ENCODE measurements around the gene CLASRP.

GRCh38 chr19:45107621-45108150, 68.8 kb downstream of the CLASRP start:
- TF ChIP-seq, protein P1, sequence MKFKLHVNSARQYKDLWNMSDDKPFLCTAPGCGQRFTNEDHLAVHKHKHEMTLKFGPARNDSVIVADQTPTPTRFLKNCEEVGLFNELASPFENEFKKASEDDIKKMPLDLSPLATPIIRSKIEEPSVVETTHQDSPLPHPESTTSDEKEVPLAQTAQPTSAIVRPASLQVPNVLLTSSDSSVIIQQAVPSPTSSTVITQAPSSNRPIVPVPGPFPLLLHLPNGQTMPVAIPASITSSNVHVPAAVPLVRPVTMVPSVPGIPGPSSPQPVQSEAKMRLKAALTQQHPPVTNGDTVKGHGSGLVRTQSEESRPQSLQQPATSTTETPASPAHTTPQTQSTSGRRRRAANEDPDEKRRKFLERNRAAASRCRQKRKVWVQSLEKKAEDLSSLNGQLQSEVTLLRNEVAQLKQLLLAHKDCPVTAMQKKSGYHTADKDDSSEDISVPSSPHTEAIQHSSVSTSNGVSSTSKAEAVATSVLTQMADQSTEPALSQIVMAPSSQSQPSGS (CRISPR knock-in tag; IDR thresholded peaks at IDR 0.05; ENCODE audit: borderline replicate concordance, low read depth), result no peak
- TF ChIP-seq, protein P2, sequence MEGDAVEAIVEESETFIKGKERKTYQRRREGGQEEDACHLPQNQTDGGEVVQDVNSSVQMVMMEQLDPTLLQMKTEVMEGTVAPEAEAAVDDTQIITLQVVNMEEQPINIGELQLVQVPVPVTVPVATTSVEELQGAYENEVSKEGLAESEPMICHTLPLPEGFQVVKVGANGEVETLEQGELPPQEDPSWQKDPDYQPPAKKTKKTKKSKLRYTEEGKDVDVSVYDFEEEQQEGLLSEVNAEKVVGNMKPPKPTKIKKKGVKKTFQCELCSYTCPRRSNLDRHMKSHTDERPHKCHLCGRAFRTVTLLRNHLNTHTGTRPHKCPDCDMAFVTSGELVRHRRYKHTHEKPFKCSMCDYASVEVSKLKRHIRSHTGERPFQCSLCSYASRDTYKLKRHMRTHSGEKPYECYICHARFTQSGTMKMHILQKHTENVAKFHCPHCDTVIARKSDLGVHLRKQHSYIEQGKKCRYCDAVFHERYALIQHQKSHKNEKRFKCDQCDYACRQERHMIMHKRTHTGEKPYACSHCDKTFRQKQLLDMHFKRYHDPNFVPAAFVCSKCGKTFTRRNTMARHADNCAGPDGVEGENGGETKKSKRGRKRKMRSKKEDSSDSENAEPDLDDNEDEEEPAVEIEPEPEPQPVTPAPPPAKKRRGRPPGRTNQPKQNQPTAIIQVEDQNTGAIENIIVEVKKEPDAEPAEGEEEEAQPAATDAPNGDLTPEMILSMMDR (IDR thresholded peaks at IDR 0.05), result no peak
- TF ChIP-seq FOXP1 (CRISPR knock-in tag; IDR thresholded peaks at IDR 0.05; ENCODE audit: borderline replicate concordance), result no peak
- TF ChIP-seq, protein P3, sequence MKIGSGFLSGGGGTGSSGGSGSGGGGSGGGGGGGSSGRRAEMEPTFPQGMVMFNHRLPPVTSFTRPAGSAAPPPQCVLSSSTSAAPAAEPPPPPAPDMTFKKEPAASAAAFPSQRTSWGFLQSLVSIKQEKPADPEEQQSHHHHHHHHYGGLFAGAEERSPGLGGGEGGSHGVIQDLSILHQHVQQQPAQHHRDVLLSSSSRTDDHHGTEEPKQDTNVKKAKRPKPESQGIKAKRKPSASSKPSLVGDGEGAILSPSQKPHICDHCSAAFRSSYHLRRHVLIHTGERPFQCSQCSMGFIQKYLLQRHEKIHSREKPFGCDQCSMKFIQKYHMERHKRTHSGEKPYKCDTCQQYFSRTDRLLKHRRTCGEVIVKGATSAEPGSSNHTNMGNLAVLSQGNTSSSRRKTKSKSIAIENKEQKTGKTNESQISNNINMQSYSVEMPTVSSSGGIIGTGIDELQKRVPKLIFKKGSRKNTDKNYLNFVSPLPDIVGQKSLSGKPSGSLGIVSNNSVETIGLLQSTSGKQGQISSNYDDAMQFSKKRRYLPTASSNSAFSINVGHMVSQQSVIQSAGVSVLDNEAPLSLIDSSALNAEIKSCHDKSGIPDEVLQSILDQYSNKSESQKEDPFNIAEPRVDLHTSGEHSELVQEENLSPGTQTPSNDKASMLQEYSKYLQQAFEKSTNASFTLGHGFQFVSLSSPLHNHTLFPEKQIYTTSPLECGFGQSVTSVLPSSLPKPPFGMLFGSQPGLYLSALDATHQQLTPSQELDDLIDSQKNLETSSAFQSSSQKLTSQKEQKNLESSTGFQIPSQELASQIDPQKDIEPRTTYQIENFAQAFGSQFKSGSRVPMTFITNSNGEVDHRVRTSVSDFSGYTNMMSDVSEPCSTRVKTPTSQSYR (CRISPR knock-in tag; IDR thresholded peaks at IDR 0.05), result no peak
- no peak for TF ChIP-seq STAT6 (CRISPR knock-in tag; conservative IDR thresholded peaks at IDR 0.05; ENCODE audit: low read depth)
- TF ChIP-seq NFE2L1 (CRISPR knock-in tag; IDR thresholded peaks at IDR 0.05), result no peak
- TF ChIP-seq, protein P4, sequence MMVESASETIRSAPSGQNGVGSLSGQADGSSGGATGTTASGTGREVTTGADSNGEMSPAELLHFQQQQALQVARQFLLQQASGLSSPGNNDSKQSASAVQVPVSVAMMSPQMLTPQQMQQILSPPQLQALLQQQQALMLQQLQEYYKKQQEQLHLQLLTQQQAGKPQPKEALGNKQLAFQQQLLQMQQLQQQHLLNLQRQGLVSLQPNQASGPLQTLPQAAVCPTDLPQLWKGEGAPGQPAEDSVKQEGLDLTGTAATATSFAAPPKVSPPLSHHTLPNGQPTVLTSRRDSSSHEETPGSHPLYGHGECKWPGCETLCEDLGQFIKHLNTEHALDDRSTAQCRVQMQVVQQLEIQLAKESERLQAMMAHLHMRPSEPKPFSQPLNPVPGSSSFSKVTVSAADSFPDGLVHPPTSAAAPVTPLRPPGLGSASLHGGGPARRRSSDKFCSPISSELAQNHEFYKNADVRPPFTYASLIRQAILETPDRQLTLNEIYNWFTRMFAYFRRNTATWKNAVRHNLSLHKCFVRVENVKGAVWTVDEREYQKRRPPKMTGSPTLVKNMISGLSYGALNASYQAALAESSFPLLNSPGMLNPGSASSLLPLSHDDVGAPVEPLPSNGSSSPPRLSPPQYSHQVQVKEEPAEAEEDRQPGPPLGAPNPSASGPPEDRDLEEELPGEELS (CRISPR knock-in tag; IDR thresholded peaks at IDR 0.05), result no peak
- TF ChIP-seq, protein P5, sequence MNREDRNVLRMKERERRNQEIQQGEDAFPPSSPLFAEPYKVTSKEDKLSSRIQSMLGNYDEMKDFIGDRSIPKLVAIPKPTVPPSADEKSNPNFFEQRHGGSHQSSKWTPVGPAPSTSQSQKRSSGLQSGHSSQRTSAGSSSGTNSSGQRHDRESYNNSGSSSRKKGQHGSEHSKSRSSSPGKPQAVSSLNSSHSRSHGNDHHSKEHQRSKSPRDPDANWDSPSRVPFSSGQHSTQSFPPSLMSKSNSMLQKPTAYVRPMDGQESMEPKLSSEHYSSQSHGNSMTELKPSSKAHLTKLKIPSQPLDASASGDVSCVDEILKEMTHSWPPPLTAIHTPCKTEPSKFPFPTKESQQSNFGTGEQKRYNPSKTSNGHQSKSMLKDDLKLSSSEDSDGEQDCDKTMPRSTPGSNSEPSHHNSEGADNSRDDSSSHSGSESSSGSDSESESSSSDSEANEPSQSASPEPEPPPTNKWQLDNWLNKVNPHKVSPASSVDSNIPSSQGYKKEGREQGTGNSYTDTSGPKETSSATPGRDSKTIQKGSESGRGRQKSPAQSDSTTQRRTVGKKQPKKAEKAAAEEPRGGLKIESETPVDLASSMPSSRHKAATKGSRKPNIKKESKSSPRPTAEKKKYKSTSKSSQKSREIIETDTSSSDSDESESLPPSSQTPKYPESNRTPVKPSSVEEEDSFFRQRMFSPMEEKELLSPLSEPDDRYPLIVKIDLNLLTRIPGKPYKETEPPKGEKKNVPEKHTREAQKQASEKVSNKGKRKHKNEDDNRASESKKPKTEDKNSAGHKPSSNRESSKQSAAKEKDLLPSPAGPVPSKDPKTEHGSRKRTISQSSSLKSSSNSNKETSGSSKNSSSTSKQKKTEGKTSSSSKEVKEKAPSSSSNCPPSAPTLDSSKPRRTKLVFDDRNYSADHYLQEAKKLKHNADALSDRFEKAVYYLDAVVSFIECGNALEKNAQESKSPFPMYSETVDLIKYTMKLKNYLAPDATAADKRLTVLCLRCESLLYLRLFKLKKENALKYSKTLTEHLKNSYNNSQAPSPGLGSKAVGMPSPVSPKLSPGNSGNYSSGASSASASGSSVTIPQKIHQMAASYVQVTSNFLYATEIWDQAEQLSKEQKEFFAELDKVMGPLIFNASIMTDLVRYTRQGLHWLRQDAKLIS (CRISPR knock-in tag; IDR thresholded peaks at IDR 0.05; ENCODE audit: borderline replicate concordance), result no peak
